SIG-M5 treated with dmso at 0.1 percent for 504 hours (cell line): Measurements from ENCODE around the gene DOLK.

Source experiments
- DNase-seq: peaks from one replicate; lab custom pipeline; 2025; ENCODE audit not compliant: unreplicated experiment; lab: John Stamatoyannopoulos, UW

DOLK gene

GRCh38 chr9:128909859-128910258, 37.5 kb downstream of the DOLK start:
- DNase-seq, result no peak

- DNase-seq, result no peak
Measured at GRCh38 chr9:128908372-128908771, 39.0 kb downstream of the DOLK start.

GRCh38 chr9:128906741-128907140, 40.7 kb downstream of the DOLK start:
- no peak for DNase-seq

- DNase-seq, result no peak
Measured at GRCh38 chr9:128905964-128906363, 41.4 kb downstream of the DOLK start.

- DNase-seq, result no peak
Measured at GRCh38 chr9:128903871-128904620, 43.4 kb downstream of the DOLK start.

- no peak for DNase-seq
Measured at GRCh38 chr9:128903079-128903461, 44.3 kb downstream of the DOLK start.

- no peak for DNase-seq
Measured at GRCh38 chr9:128902351-128903078, 44.9 kb downstream of the DOLK start.

GRCh38 chr9:128901822-128902221, 45.6 kb downstream of the DOLK start:
- no peak for DNase-seq

- no peak for DNase-seq
Measured at GRCh38 chr9:128901379-128901778, 46.0 kb downstream of the DOLK start.

- peak; percentile 62 for DNase-seq
Measured at GRCh38 chr9:128899566-128900322, 47.7 kb downstream of the DOLK start.

- no peak for DNase-seq
Measured at GRCh38 chr9:128898845-128899565, 48.4 kb downstream of the DOLK start.

- DNase-seq, result no peak
Measured at GRCh38 chr9:128898382-128898781, 49.0 kb downstream of the DOLK start.

GRCh38 chr9:128895556-128895955, 51.8 kb downstream of the DOLK start:
- no peak for DNase-seq
